GM10847 (cell line): ENCODE results near the gene ANTXRL.

ENCODE experiments used
- POLR2A ChIP-seq: IDR thresholded peaks from 2 replicates; pipeline ENCODE4 v1.6.1; 2011; ENCODE audit not compliant: insufficient read length; ENCODE audit errors: extremely low read depth

The ANTXRL gene

DNA sequence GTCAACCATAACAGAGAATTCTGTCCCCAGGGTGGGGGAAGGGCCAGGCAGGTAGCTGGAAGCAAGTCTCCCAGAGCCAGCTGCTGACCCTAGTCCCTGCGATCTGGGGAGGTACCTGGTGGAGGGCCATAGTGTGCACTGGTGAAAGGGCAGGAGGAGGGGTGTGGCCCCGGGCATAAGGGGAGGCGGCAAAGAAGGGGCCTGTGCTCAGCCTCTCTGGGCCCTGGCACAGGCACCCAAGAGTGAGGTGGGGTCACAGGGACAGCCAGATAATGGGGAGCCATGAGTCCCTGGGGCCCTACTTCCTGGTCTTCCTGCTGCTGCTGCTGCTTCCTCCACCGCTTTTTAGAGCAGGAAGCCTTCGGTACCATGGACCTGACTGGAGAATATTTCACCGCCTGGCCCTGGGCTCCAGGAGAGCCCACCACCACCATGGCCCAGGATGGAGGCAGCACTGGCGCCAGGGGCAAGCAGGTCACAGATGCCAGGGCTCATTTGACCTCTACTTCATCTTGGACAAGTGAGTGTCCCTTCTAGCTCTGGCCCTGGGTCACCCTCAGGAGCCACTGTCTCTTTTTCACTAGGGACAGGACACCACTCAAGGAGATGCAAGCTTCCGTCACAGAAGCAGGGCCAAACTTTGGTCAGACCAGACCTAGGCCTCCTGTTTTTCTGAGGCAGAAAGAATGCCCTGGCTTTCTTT lies at the start of gene ANTXRL:
Gene ANTXRL, plus strand, starts transcription at position 7 of the 703 bp plus-strand sequence. Its CDS starts 266 bp downstream, at position 273.
- no peak for TF ChIP-seq POLR2A

DNA sequence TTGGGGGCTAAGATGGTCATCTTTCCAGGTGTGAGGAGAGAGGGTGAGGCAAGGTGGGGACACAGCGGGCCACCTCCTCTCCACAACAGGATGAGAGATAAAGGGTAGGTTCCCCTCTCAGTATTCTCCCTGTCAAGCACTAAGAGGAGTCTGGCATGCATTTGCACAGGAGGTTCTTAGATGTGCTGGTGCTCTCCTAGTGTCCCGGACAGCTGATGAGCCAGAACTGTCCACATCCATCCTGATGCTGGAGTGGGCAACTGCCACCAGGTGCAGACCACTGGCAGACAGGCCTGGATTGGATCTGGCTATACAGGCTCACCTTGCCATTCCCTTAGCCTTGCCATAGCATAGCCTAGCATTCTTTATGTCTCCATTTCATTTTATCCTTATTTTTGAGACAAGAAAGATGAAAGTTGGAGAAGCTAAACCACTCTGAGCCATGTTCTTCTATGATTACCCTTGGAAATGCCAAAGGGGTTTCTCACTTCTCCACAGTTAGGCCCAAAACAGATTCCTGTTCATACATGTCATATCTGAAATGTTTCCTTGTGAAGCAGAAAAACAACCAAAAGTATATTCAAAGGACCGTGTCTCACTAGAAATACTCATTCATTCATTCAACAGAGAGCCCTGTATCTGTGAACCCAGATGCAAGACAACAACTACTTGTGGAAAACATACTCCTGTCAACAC lies 48.8 kb upstream of the ANTXRL start:
- TF ChIP-seq POLR2A, result no peak

DNA sequence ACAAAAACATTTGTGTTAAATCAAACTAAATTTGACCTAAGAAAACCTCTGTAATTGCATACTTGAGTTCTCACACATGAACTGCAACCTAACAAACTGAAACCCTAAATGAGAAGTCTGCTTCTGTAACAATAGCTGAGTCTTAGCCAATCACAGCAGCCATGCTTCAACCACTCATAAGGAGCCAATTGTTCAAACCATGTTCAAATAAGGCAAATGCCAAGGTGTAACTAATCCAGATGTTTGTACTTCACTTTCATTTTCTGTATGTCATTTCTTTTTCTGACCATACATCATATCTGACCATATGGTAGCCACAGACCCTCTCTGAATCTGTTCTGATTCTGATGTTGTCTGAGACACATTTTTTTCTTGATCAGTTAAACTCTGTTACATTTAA lies 47.5 kb upstream of the ANTXRL start:
- no peak for TF ChIP-seq POLR2A

DNA sequence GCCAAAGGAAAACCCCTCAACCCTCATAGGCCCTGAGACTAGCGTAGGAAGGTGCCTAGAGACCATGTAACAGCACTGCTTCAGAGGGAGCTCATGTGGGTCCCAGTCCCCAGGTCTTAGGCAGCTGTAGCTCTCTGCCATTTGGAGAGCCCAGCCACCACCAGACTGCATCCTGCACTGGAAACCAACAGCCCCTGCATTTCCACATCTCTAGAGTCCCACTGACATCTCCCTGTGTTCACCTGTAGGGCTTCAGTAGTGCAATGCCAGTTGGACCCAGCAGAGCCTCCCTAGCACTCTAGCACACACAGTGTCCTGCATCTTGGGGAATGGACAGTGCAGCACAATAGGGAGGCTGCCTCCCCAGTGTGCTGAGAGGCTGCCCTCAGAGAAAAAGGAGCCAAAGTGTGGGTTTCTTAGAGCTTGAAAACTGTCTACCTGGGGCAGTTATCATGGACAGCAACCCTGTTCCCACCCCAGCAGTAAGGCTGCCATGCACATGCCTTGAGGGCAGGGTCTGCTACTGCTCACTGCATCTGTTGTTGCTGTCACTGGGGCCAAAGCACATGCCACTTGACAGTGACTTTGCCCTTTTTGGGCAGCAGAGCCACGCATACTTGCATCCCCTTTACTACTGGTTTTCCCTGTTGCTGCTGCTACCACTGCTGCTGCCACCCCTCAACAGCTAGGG lies 46.7 kb upstream of the ANTXRL start:
- TF ChIP-seq POLR2A, result no peak

DNA sequence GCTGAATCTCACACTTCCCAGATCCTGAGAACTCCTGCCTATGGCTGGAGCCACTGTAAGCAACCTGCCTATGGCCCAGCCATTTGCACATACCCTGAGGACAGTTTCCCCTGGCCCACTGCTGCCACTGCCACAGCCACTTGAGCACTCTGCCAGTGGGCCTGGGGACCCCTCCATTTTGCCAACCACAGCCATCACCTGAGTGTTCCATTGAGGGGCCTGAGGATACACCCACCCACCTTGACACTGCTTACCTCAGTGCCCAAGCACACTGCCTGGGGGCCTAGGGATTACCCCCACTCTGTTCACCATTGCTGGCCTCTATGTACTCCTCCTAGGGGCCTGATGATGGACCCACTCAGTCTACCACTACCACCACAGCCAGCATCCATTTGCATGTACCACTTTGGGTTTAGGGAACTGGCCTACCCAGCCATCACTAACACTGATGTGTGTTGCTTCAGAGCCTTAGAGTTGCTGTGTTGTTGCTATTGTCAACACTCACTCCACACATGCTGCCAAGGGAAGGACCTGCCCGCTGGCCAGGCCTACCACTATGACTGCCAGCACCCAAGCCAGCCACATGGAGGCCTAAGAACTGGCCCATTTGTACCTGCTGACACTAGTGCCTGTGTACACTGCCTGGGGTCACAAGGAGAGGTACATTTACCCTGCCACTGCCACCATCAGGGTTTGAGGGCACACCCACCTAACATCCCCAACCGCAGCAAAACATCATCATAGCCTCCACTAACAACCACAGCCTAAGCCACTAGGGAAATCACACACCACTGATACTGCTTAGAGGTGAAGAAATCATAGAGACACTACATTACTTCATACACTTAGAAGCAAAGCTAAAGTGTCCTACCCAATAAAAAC lies 45.9 kb upstream of the ANTXRL start:
- no peak for TF ChIP-seq POLR2A

DNA sequence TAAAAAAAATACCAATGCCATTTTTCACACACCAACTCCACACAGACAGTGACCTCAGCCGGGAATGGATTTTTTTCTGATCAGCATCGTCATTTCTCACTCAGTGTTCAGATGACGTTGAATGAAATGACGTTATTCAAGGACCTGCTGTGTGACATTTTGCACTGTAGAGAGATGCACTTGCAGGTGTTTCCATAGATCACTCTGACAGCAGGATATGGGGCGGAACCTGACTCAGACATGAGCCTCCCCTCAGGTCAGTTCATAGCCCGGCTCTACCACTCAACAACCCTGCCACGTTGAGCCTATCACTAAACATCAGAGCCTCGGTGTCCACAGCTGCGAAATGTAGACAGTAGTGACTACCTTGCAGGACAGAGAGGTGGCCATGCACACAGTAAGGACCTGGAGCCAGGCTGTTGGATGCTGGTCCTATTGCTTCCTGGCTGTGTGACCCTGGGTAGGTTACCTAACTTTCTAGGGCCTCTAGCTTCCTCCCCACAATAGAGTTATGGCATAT lies 41.4 kb upstream of the ANTXRL start:
- TF ChIP-seq POLR2A, result no peak

DNA sequence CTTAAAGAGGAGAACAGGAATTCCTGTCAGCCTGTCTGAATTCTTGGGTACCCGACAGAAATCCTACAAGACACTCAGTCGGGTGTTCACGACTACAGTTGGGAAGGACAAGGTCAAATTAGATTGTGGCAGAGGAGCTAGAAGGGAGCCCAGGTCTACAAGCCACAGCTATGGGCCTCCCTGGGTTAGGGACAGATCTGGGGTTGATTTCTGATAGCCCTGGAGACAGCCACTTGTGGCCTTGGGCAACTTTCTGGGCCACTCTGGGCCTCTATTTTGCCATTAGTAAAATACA lies 39.7 kb upstream of the ANTXRL start:
- TF ChIP-seq POLR2A, result no peak

DNA sequence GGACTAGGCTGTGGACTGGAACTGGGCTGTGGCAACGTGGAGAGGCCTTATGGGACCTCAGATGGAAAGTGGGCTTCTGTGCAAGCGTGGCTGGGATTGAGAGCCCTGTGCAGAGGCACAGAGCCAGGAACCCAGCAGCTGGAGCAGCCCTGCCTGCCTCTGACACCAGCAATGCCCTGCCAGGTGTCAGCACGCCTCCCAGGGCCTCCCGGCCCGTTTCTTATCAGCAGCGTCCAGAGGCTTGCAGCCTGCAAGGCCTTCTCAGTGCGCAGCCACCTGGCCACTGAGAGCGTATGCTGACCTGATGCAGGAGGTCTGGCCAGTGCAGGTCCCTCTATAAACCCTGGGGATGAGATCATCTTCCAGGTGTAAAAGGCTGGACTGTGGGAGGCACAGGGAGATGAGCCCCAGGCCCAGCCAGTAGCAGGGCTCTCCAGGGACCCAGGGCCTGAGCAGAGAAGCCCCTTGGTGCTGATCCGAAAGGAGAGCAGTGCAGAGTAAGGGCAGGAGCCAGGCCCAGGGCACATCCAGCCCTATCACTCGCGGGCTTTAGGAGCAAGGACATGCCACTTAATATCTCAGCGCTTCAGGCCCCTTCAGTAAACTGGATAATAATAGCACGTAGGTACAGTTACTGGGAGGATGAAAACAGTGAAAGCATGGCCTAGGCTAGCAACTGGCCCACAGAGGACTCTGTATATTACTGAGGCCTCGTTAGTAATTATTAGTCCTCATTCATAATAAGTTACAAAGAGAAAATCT lies 38.8 kb upstream of the ANTXRL start:
- TF ChIP-seq POLR2A, result no peak

DNA sequence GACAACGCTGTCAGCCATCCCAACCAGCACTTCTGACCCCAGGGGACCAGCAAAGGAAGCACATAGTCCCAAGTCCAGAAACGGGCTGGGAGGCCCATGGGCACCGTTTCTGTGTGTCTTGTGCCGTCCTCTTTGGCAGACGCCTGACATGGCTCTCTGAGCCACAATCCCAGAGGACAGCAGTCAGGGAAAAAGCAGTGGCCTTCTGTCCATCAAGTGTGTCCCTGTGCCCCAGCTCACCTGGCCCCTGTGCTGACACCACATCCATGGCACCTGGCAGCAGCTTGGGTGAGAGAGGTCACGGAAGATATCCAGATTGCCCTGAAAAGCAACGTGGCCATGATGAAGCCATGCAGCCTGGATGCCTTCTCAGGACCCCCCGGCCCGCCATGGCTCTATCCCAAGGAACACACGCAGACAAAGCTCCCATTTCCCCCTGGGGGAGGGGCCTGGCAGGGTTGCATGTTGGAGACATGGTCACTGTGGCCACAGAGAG lies 38.1 kb upstream of the ANTXRL start:
- no peak for TF ChIP-seq POLR2A

DNA sequence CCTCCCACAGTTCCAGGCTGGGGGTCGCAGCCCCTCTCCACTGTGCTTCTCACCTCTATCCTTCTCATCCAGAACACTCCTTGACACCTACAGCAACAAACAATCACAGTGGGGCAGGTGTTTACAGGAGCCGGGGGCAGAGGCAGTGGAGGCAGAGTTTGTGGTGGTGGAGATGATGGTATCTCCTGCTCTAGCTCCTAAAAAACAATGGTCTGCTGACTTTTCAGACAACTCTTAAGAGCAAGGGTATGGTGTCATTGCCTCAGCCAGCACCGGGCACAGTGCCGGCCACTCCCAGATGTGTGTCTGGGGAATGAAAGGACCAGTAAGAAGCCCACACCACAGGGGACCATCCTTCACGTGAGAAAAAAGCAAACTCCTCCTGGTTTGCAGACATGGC lies 36.3 kb upstream of the ANTXRL start:
- TF ChIP-seq POLR2A, result no peak

DNA sequence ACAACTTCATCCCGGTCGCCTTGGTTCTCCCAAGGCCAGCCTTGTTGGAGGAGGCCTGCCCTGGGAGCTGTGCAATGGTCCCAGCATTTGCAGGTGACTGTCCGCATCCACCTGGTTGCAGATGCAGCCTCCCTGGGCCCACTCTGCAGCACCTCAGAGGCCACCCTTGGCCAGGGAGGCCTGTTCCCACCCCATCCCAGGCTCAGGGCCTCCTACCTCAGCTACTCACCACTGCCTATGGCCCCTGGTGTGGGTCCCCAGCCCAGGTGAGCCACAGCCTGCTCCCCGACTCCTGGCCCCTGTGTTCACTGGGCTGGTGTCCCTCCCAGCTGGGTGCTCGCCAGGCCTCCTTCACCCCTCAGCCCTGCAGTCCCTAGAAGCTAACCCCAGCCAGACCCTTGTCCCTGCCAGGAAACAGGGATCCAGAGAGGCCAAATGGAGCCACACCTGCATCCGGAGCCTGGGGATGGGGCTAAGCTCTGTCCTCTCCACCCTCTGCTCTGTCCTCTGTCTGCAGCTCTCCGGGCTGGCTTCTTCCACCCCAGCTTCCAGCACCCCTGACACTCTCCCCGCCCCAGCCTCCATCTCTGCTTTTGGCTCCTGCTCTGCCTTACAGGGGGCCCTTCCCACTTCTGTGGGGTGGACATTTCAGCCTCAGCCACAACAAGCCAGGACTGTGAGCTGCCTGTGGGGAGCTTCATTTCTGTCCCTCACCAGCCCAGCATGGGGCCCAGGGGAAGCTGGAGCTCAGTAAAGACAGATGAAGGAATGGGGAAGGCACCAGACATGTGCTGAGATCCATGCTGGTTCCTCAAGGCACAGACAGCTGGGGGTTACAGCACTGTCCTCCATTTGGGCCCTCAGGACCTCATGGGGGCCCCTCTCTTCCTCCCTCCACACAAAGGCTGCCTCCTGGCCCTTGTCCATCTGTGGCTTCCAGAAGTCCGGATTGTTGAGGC lies 35.6 kb upstream of the ANTXRL start:
- no peak for TF ChIP-seq POLR2A

DNA sequence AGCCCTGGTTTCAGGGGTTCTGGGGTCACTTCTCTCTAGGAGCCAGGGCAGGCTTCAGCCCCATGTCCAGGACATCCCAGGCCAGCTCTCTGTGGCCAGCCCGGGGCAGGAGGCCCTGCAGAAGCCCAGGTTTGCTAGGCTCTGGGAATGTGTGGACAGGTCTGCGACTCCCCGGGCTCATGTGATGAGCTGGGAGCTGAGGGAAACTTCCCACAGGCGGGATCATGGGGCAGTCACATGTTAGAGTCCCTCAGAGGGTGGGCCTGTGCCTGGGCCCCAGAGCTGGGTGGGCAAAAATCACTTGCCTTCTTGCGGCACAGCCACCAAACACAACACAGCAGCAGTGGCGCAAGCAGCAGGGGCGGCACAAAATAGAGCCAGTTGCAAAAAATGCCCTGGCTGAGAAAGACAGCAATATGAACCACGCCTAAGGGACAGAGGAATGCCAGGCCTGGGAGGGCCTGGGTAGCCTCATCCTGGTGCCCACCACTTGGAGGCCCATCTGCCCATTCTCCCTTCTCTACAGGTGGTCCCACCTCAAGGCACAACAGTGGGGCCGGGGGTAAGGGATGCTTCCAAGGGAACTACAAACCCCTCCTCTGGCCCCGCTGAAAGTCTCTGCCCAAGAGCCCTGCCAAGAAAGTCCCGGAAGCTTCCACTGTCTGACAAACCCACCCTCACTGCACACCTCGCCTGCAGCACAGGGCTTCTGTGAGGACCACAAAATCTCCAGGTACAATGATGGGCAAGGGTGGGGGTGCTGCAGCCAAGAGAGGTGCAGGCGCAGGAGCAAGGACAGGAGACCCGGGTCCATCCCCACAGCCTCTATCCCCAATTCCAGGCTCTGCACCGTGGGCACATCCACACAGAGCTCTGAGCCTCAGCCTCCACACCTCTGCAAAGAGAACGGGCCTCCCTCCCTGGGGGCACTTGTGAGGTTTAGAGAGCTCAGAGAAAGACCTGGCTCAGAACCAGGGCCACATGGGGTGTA lies 34.6 kb upstream of the ANTXRL start:
- no peak for TF ChIP-seq POLR2A
